Naive B cell (primary cell): ENCODE data around the gene ODC1. TPM values are rescaled to one million over a fixed set of nuclear protein-coding genes. Genes with fewer than 3 reads are reported as not detected.

Experiments used
- ATAC-seq, 2 donors: fragments of 150-1000 bp; cut with Tn5 transposase; 2 replicates each; pipeline ENCODE4 v1.10.0; 2021; ENCODE audit warnings: low read depth in 2 of 2, mild to moderate bottlenecking in 2 of 2, moderate library complexity in 2 of 2
- DNase-seq: peaks from one replicate; pipeline ENCODE4 v3.0.0; 2022
- H3K27ac Mint-ChIP-seq, 6 donors: one replicate each; pipeline ENCODE4 v1.8.0; 2020 to 2022; ENCODE audit warnings: mild to moderate bottlenecking in 6 of 6, mixed read lengths in 6 of 6, moderate library complexity in 5 of 6, inconsistent platforms in 2 of 6
- H3K27me3 Mint-ChIP-seq, 3 donors: one replicate each; pipeline ENCODE4 v1.8.0; 2021 to 2022; ENCODE audit warnings: mixed read lengths in 3 of 3, mild to moderate bottlenecking in 1 of 3
- H3K36me3 Mint-ChIP-seq, 2 donors: one replicate each; pipeline ENCODE4 v1.8.0; 2020 to 2022; ENCODE audit warnings: mixed read lengths in 2 of 2, inconsistent platforms in 1 of 2, mild to moderate bottlenecking in 1 of 2
- H3K4me1 Mint-ChIP-seq, 3 donors: one replicate each; pipeline ENCODE4 v1.8.0; 2020 to 2022; ENCODE audit warnings: mixed read lengths in 3 of 3, inconsistent platforms in 1 of 3, mild to moderate bottlenecking in 1 of 3, moderate library complexity in 1 of 3
- H3K4me3 Mint-ChIP-seq, 8 donors: one replicate each; pipeline ENCODE4 v1.8.0; 2020 to 2022; ENCODE audit warnings: mild to moderate bottlenecking in 8 of 8, mixed read lengths in 8 of 8, moderate library complexity in 8 of 8, inconsistent platforms in 2 of 8
- H3K9me3 Mint-ChIP-seq, 7 donors: one replicate each; pipeline ENCODE4 v1.8.0; 2020 to 2022; ENCODE audit warnings: mixed read lengths in 7 of 7, mild to moderate bottlenecking in 5 of 7, inconsistent platforms in 2 of 7, moderate library complexity in 1 of 7
- polyA plus RNA-seq, 6 donors: library from polyadenylated mRNA; unstranded; fragments of 300-500 nt; fragmentation: Illumina TruSeq; gene quantifications; one replicate each; pipeline ENCODE4 v1.2.3, GENCODE V29; 2021; ENCODE audit warnings: low read depth in 6 of 6

ODC1 gene
- polyA plus RNA-seq, 6 donors from 2014 or later, result 142 to 202 (median 165) TPM

DNA sequence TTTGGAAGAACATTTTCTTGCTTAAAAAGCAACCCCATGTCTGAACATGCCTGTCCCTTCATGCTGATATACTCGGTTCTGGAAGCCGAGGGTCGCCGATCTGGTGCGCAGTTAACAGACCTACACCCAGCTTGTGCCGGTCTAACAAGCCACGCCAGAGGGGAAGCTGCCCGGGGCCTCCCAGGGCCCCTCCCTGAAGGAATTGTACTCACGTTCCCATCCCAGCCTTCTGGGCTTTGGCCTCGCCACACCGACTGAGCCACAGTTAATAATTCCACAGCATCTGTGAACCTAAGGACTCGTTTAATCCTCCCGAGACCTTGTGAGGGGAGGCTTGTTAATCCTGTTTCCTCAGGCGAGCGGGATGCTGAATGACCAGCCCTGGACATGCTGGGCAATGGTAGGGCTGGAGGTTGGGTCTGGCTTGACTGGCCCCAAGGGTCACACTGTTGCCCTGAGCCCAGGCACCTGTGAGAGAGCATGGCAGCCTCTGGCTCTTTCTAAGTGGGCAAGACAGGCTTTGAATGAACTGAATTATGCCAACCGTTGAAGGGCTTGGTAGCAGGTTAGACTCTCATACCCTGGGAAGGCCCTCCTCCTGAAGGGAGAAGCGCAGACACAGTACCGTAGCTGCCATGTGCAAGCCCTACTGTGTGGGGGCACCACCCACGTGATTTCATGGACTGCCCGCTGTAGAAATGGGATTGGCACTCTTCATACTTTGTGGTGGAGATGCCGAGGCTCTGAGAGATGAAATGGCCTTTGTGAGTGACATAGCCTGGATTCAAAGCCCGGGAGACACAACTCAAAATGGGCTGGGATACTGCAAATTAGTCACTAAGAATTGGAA lies 27.9 kb upstream of the ODC1 start:
- Mint-ChIP-seq H3K4me3 (no peak overlapping the region), H3K27me3 (peaks cover 0 to 5% (median 3%) of the 10 kb centered on the region in 3 donors), H3K9me3 (peaks cover 0 to 2% (median 0%) of the 10 kb centered on the region in 7 donors), H3K4me1 (peaks cover 17 to 21% (median 17%) of the 10 kb centered on the region in 3 donors), H3K36me3 (no peaks in the 10 kb centered on the region), H3K27ac (peak overlapping the region in 1 of 6 donors; percentile 49)
- ATAC-seq, result no peak
- no peak for DNase-seq

- no peak overlapping the region for H3K4me3 Mint-ChIP-seq
- peaks cover 10 to 17% (median 14%) of the 10 kb centered on the region in 3 donors for H3K4me1 Mint-ChIP-seq
- H3K27me3 Mint-ChIP-seq, result no peaks in the 10 kb centered on the region
- no peaks in the 10 kb centered on the region for H3K36me3 Mint-ChIP-seq
- H3K9me3 Mint-ChIP-seq, result peaks cover 0 to 2% (median 0%) of the 10 kb centered on the region in 7 donors
- DNase-seq (no peak), ATAC-seq (no peak)
- no peak overlapping the region for H3K27ac Mint-ChIP-seq
Observed at GRCh38 chr2:10475221-10475722, 27.1 kb upstream of the ODC1 start.

- no peak for DNase-seq
Observed at GRCh38 chr2:10473121-10473756, 25.1 kb upstream of the ODC1 start.

GRCh38 chr2:10471955-10472354 lies 23.8 kb upstream of the ODC1 start:
- no peak for ATAC-seq
- Mint-ChIP-seq H3K4me1 (peaks cover 1 to 2% (median 1%) of the 10 kb centered on the region in 3 donors), H3K9me3 (peaks cover 0 to 2% (median 0%) of the 10 kb centered on the region in 7 donors), H3K4me3 (no peak overlapping the region), H3K27ac (no peak overlapping the region), H3K36me3 (no peaks in the 10 kb centered on the region), H3K27me3 (peaks cover 0 to 8% (median 0%) of the 10 kb centered on the region in 3 donors)
- DNase-seq, result no peak

More at GRCh38 chr2:10473121-10473756, 25.1 kb upstream of the ODC1 start:
- H3K27me3 Mint-ChIP-seq, result peaks cover 0 to 8% (median 0%) of the 10 kb centered on the region in 3 donors
- ATAC-seq, result no peak
- H3K9me3 Mint-ChIP-seq, result peaks cover 0 to 2% (median 0%) of the 10 kb centered on the region in 7 donors
- H3K4me1 Mint-ChIP-seq, result peaks cover 10 to 12% (median 12%) of the 10 kb centered on the region in 3 donors
- no peak overlapping the region for H3K27ac Mint-ChIP-seq
- no peaks in the 10 kb centered on the region for H3K36me3 Mint-ChIP-seq
- H3K4me3 Mint-ChIP-seq, result peak overlapping the region in 1 of 8 donors; percentile 22

DNA sequence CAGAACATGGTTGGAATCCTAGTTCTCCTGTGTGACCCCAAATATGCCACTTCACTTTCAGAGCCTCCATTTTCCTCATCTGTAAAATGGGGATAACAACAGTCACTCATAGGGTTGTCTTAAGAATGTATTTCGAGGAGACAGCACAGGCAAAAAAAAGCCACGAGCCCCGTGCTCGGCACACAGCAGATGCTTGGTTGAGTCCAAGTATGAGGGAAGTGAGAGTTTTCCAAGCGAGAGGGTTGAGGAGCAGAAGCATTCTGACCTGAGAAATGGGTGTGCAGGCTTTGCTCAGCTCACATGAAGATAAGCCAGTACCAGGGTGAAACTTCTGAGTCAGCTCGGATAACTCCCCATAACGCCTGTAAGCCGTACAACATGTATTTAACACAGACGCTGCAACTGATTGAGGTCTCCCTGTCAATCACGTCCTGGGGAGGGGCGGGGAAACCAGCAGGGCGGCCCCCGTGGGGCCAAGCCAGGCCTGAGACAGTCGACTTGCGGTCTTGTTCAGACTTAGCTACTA lies 23.0 kb upstream of the ODC1 start:
- no peak overlapping the region for H3K4me3 Mint-ChIP-seq
- ATAC-seq (no peak), DNase-seq (no peak)
- H3K9me3 Mint-ChIP-seq, result peaks cover 0 to 2% (median 0%) of the 10 kb centered on the region in 7 donors
- no peaks in the 10 kb centered on the region for H3K36me3 Mint-ChIP-seq
- no peak overlapping the region for H3K27ac Mint-ChIP-seq
- peaks cover 0 to 8% (median 0%) of the 10 kb centered on the region in 3 donors for H3K27me3 Mint-ChIP-seq
- H3K4me1 Mint-ChIP-seq, result no peaks in the 10 kb centered on the region

DNA sequence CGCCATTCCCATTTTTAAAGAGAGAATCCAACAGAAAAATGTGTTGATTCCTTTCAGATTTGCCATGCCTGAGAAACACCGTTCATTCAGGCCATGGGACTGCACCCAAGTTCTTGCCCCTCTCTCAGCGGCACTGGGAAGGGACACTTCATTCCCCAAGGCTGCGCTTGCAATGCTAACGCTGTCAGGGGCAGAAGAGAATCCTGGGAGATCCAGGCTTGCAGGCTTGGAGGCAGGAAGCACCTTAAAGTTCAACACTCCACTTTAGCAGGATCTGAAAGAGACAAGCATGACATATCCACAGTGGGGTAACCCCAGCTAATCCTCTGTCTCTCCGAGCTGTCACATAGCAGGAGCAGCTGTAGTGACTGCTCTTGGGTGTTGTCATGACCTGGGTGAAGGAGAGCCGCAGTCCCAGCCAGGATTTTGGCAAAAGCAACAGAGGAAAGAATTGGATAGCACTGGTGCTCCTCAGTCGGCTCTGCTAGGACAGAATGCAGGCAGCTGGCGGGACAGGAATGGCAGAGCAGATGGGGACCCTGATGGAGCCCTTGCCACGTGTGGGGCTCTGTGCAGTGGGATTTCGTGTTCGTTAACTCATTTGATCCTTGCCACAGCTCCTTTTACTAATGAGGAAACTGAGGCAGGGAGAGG lies 22.0 kb upstream of the ODC1 start:
- no peaks in the 10 kb centered on the region for H3K4me1 Mint-ChIP-seq
- ATAC-seq, result no peak
- peaks cover 0 to 8% (median 0%) of the 10 kb centered on the region in 3 donors for H3K27me3 Mint-ChIP-seq
- peaks cover 0 to 2% (median 0%) of the 10 kb centered on the region in 7 donors for H3K9me3 Mint-ChIP-seq
- H3K4me3 Mint-ChIP-seq, result no peak overlapping the region
- H3K36me3 Mint-ChIP-seq, result no peaks in the 10 kb centered on the region
- H3K27ac Mint-ChIP-seq, result no peak overlapping the region
- no peak for DNase-seq

DNA sequence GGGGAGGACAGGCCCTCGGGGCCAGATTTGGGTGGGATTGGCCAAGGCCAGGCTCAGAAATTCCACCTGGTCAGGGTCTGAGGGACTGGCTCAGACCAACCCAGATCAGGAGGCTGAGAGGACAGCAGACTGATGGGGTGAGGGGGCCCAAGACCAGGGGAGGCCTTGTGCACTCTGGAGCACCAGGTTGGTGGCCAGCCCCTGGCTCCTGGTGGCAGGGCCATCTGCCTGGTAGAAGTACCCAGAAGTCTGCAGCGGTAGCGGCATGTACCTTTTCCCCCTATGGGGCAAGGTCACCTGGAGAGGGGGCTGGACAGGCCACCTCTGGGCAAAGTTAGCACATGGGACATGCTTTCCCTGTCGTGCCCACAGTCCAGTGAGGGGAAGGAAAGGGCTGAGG lies 21.2 kb upstream of the ODC1 start:
- Mint-ChIP-seq H3K4me1 (no peaks in the 10 kb centered on the region), H3K27me3 (peaks cover 0 to 8% (median 0%) of the 10 kb centered on the region in 3 donors), H3K36me3 (no peaks in the 10 kb centered on the region), H3K9me3 (peaks cover 0 to 2% (median 0%) of the 10 kb centered on the region in 7 donors), H3K27ac (no peak overlapping the region), H3K4me3 (no peak overlapping the region)
- ATAC-seq (no peak), DNase-seq (no peak)

DNA sequence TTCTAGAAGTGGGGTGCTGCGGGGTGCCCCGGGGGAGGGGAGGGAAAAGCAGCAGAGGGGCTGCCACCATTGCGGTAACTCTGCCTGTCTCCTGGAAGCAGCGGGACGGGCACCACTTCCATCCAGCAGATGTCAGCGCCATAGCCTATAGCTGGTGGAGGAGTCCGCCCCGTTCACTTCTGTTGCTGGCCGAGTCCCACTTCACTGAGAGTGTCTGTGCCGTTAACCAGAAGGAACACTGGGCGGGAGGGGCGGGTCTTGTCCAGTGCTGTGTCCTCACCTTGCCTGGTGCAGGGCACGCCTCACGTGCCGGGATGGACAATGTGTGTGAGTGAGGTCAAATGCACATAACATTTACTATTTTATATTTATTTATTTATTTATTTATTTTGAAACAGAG lies 19.3 kb upstream of the ODC1 start:
- Mint-ChIP-seq H3K4me1 (no peaks in the 10 kb centered on the region), H3K27ac (no peak overlapping the region), H3K9me3 (no peaks in the 10 kb centered on the region), H3K36me3 (no peaks in the 10 kb centered on the region), H3K4me3 (no peak overlapping the region), H3K27me3 (peaks cover 0 to 9% (median 3%) of the 10 kb centered on the region in 3 donors)
- ATAC-seq (no peak), DNase-seq (no peak)

DNA sequence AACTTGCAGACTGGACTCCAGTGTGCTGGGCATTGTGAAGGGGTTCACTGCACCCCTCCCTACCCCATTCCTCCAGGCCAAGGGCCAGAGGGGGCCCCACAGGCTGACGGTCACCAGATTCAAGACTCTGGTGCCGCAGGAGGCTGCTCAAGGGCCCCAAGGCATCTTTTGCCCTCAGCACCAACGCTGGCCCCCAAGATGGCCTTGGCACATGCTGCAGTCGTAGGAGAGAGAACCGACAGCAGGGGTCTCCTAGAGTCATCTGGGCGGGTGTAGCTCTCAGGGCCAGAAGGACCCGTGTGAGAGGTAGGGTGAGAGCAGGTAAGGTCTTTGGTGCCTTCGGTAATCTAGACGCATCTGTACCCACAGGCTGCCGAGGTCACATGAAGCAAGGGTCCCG lies 18.7 kb upstream of the ODC1 start:
- Mint-ChIP-seq H3K4me3 (no peak overlapping the region), H3K9me3 (no peaks in the 10 kb centered on the region), H3K27ac (no peak overlapping the region), H3K27me3 (peaks cover 0 to 12% (median 8%) of the 10 kb centered on the region in 3 donors), H3K36me3 (no peaks in the 10 kb centered on the region), H3K4me1 (no peaks in the 10 kb centered on the region)
- no peak for ATAC-seq
- DNase-seq, result no peak

DNA sequence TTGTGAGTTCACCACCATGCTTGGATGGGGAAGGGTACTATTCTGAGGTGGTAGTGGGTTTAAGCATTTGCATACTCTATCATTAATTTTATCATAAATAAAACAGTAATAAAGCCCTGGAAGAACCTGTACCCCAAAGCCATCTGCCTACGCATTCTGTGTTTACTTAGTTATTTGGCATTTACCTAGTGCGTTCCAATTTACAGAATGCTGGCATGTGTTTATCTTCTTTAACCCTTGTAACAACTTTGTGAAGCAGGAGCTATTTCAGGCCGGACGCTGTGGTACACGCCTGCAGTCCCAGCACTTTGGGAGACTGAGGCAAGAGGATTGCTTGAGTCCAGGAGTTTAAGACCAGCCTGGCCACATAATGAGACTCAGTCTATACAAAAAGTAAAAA lies 17.8 kb upstream of the ODC1 start:
- Mint-ChIP-seq H3K9me3 (no peaks in the 10 kb centered on the region), H3K36me3 (no peaks in the 10 kb centered on the region), H3K4me1 (no peaks in the 10 kb centered on the region), H3K27ac (no peak overlapping the region), H3K4me3 (no peak overlapping the region), H3K27me3 (peaks cover 0 to 12% (median 8%) of the 10 kb centered on the region in 3 donors)
- no peak for ATAC-seq
- DNase-seq, result no peak

- Mint-ChIP-seq H3K4me1 (no peaks in the 10 kb centered on the region), H3K36me3 (no peaks in the 10 kb centered on the region), H3K4me3 (peak overlapping the region in 1 of 8 donors; percentile 1), H3K27me3 (peaks cover 4 to 8% (median 4%) of the 10 kb centered on the region in 3 donors), H3K9me3 (no peaks in the 10 kb centered on the region), H3K27ac (no peak overlapping the region)
- ATAC-seq, result no peak
- no peak for DNase-seq
Observed at GRCh38 chr2:10462178-10463083, 14.3 kb upstream of the ODC1 start.

DNA sequence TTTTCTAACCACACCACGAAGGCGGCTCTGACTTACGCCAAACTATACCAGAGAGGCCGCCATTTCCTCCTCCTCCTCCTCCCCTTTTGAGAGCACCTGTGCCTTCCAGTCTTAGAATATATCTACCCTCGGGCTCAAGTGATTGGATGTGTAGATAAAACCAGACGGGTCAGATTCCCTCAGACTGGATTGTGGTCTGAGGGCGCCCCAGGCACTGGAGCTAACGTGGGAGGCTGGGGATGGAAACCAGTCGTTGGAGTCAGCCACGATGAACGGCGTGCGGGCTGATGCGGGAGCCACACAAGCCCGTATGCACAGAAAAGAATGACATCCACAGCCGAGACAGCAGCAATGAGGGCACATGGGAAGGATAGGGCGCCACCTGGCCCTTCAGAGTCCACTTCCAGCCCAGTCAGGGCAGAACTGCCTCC lies 12.3 kb upstream of the ODC1 start:
- peaks cover 4 to 8% (median 4%) of the 10 kb centered on the region in 3 donors for H3K27me3 Mint-ChIP-seq
- no peaks in the 10 kb centered on the region for H3K4me1 Mint-ChIP-seq
- H3K4me3 Mint-ChIP-seq, result no peak overlapping the region
- H3K27ac Mint-ChIP-seq, result no peak overlapping the region
- no peak for DNase-seq
- no peak for ATAC-seq
- no peaks in the 10 kb centered on the region for H3K36me3 Mint-ChIP-seq
- H3K9me3 Mint-ChIP-seq, result no peaks in the 10 kb centered on the region
